Calu3 (cell line): ENCODE results near the gene SLC25A26. TPM values are rescaled to one million over a fixed set of nuclear protein-coding genes. Genes with fewer than 3 reads are reported as not detected.
A peak's percentile ranks its signal among the peaks of the same experiment; 100 is the strongest.

ENCODE experiments used
- BruUV-seq: library from RNA; stranded (reverse); fragments of 400-500 nt; replicated peaks from 2 replicates; lab custom pipeline; 2021; lab: Mats Ljungman, UMichigan
- CTCF ChIA-PET: fragments of 300-600 bp; sonication (Branson Sonifier 250); formaldehyde crosslinking; loops from one replicate; lab custom pipeline; 2022; ENCODE audit warnings: antibody characterized with exemption; lab: Charles Lee
- DNase-seq: peaks from one replicate; pipeline ENCODE4 v3.0.0; 2022
- H3K27ac Mint-ChIP-seq: one replicate; pipeline ENCODE4 v1.8.0; 2022; ENCODE audit warnings: mixed read lengths; ENCODE audit not compliant: unreplicated experiment
- H3K27me3 Mint-ChIP-seq: one replicate; pipeline ENCODE4 v1.8.0; 2022; ENCODE audit warnings: mixed read lengths; ENCODE audit not compliant: unreplicated experiment
- H3K36me3 Mint-ChIP-seq: one replicate; pipeline ENCODE4 v1.8.0; 2022; ENCODE audit warnings: mild to moderate bottlenecking, moderate library complexity, mixed read lengths; ENCODE audit not compliant: insufficient read depth, unreplicated experiment
- H3K4me1 Mint-ChIP-seq: one replicate; pipeline ENCODE4 v1.8.0; 2022; ENCODE audit warnings: mild to moderate bottlenecking, low read depth, mixed read lengths; ENCODE audit not compliant: unreplicated experiment
- H3K4me3 Mint-ChIP-seq: one replicate; pipeline ENCODE4 v1.8.0; 2022; ENCODE audit warnings: mild to moderate bottlenecking, low read depth, moderate library complexity, mixed read lengths; ENCODE audit not compliant: unreplicated experiment
- H3K9me3 Mint-ChIP-seq: one replicate; pipeline ENCODE4 v1.8.0; 2022; ENCODE audit warnings: low read depth, mixed read lengths; ENCODE audit not compliant: unreplicated experiment
- intact Hi-C: fragments of 100-400 bp; cut with micrococcal nuclease; formaldehyde crosslinking; loops from one replicate; pipeline ENCODE4 v1.10.0; 2022; ENCODE audit not compliant: unreplicated experiment
- total RNA-seq: library from RNA; stranded (reverse); gene quantifications from 2 replicates; pipeline ENCODE4 v1.2.3, GENCODE V29; 2022
- TF ChIP-seq, protein P1 (sequence below): fragments of 200-600 bp; IDR thresholded peaks from one replicate; pipeline ENCODE4 v1.8.0; 2022; ENCODE audit warnings: antibody characterized with exemption; ENCODE audit not compliant: unreplicated experiment

SLC25A26 gene
- total RNA-seq, 1 experiment from 2014 or later, result 15.8 TPM

DNA sequence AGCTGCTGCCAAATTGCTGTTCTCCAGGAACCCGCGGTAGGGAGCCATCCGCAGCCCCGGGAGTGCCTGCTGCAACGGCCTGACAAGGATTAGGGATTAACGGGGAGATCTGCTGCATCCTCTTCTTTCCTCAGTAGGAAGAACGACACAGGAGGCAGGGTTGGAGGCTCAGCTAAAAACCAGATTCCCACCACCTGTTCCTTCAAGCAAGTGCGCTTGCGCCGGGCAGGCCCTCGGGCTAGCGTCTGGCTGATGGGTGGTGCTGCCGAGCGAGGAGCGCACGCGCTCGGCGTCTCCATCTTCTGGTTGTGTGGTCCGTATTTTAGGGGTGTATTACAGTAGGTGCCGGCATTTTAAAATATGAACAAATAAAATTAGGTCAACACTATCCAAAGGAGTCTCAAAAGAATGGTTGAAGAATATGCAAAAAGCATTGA lies 25.4 kb upstream of the SLC25A26 start:
- Mint-ChIP-seq H3K36me3 (no peaks in the 10 kb centered on the region), H3K4me3 (peak overlapping the region; percentile 66), H3K9me3 (no peaks in the 10 kb centered on the region), H3K27me3 (no peaks in the 10 kb centered on the region), H3K4me1 (no peaks in the 10 kb centered on the region), H3K27ac (no peak overlapping the region)
- peak; percentile 77 for DNase-seq
- CTCF ChIA-PET, result interaction anchor here (0.5 to 1.3 kb wide), 4 partner anchors 54 to 445 kb away, joined by 3 to 4 read pairs (median 3); no protein-coding TSS in a partner anchor
- intact Hi-C loops, result loop anchor here (1.0 to 10.0 kb wide), 6 partner anchors 159 to 853 kb away; no protein-coding TSS in a partner anchor
- TF ChIP-seq, protein P1, sequence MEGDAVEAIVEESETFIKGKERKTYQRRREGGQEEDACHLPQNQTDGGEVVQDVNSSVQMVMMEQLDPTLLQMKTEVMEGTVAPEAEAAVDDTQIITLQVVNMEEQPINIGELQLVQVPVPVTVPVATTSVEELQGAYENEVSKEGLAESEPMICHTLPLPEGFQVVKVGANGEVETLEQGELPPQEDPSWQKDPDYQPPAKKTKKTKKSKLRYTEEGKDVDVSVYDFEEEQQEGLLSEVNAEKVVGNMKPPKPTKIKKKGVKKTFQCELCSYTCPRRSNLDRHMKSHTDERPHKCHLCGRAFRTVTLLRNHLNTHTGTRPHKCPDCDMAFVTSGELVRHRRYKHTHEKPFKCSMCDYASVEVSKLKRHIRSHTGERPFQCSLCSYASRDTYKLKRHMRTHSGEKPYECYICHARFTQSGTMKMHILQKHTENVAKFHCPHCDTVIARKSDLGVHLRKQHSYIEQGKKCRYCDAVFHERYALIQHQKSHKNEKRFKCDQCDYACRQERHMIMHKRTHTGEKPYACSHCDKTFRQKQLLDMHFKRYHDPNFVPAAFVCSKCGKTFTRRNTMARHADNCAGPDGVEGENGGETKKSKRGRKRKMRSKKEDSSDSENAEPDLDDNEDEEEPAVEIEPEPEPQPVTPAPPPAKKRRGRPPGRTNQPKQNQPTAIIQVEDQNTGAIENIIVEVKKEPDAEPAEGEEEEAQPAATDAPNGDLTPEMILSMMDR, result no peak
- BruUV-seq, result no TSS peak

DNA sequence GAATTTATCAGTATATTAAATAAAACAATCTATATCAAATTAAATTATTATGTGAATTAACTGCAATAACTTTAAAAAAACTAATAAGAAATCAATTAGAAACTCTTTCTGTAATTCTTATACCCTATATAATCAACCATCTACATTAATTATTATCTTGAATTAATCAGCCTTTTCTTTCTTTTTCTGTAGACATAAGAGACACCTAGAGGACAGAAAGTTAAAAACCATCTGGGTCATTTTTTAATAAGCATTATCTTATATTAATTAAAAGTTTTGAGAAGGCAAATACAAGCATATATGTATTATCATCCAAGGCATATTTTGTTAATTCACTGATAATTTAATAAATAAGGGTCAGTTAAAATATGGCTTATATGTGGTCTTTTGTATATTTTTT lies 24.2 kb upstream of the SLC25A26 start:
- no peak overlapping the region for H3K27ac Mint-ChIP-seq
- no peaks in the 10 kb centered on the region for H3K4me1 Mint-ChIP-seq
- DNase-seq, result no peak
- no peaks in the 10 kb centered on the region for H3K9me3 Mint-ChIP-seq
- no peaks in the 10 kb centered on the region for H3K36me3 Mint-ChIP-seq
- H3K4me3 Mint-ChIP-seq, result no peak overlapping the region
- CTCF ChIA-PET, result no interaction called here
- H3K27me3 Mint-ChIP-seq, result no peaks in the 10 kb centered on the region
- no TSS peak for BruUV-seq
- intact Hi-C loops, result loop anchor here (5.0 to 10.0 kb wide), 3 partner anchors 244 to 759 kb away; no protein-coding TSS in a partner anchor
- TF ChIP-seq, protein P1, result no peak

DNA sequence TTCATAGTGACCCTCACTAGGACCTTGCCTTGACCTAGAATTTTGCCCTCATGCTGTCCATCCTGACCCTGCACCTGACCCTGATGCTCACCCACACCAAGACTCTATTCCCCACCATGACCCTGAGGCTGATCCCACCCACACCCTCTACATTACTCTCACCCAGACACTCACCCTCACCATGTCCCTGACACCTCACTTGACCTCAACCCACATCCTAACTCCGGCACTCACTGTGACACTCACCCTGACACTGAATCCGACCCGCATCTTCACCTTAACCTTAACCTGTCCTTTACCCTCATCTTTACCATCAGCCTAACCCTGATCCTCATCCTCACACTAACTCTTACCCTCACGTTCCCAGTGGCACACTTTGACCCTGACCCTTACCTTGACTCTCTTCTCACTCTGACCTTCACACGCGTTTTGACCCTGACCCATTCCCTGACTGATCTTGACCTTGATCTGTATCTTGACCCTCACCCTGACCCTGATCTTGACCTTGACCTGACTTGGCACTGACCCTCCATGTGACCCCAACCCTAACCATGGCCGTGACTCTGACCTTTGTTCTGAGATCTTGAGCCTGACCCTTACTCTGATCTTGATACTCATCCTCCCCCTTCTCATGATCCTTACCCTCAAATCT lies 22.2 kb upstream of the SLC25A26 start:
- DNase-seq, result no peak
- Mint-ChIP-seq H3K27ac (peak overlapping the region; percentile 18), H3K4me1 (no peaks in the 10 kb centered on the region), H3K4me3 (no peak overlapping the region), H3K9me3 (no peaks in the 10 kb centered on the region), H3K27me3 (no peaks in the 10 kb centered on the region), H3K36me3 (no peaks in the 10 kb centered on the region)
- no TSS peak for BruUV-seq
- CTCF ChIA-PET, result no interaction called here
- intact Hi-C loops, result loop anchor here (5.0 to 10.0 kb wide), 3 partner anchors 246 to 761 kb away; no protein-coding TSS in a partner anchor
- TF ChIP-seq, protein P1, result no peak

DNA sequence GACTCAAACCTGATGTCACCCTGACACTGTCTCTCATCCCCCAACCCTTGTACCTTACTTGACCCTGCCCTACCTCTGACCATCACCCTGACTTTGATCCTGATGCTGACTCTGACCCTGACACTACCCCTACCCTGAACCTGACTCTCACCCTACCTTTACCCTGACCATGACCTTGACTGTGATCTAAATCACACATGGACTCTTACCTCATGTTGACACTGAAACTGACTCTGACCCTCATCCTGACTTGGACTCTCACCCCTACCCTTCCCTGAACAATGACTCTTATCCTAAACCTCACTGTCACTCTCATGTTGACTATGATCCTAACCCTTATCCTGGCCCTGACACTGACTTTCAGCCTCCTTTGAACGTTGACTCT lies 21.7 kb upstream of the SLC25A26 start:
- no peaks in the 10 kb centered on the region for H3K36me3 Mint-ChIP-seq
- CTCF ChIA-PET, result no interaction called here
- H3K4me3 Mint-ChIP-seq, result no peak overlapping the region
- intact Hi-C loops, result loop anchor here (5.0 to 10.0 kb wide), 3 partner anchors 247 to 762 kb away; no protein-coding TSS in a partner anchor
- H3K9me3 Mint-ChIP-seq, result no peaks in the 10 kb centered on the region
- no peaks in the 10 kb centered on the region for H3K4me1 Mint-ChIP-seq
- H3K27me3 Mint-ChIP-seq, result no peaks in the 10 kb centered on the region
- no peak for DNase-seq
- TF ChIP-seq, protein P1, result no peak
- BruUV-seq, result no TSS peak
- no peak overlapping the region for H3K27ac Mint-ChIP-seq
